ENCODE measurements around the gene FKBP4.

Gene FKBP4

DNA sequence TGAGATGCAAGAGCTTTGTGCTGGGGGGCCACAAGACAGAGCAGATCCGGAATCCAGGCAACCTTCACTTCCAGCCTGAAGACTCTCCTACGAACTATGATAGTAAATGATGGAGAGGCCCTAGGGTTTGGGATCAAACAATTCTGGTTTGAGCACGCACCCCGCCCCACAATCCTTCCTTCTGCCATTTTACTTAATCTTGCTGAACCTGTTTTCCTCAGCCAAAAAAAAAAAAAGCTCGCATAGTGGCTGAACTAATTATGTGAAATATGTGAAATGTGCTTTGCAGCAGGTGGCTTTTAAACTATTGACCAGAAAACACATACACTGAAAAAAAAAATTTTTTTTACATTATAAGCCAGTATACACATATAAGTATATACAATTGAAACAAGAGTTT lies 17.0 kb downstream of the FKBP4 start:
- in situ Hi-C loops (cut with HindIII; ENCODE audit: low sequenced_read_pairs): no loop called here

DNA sequence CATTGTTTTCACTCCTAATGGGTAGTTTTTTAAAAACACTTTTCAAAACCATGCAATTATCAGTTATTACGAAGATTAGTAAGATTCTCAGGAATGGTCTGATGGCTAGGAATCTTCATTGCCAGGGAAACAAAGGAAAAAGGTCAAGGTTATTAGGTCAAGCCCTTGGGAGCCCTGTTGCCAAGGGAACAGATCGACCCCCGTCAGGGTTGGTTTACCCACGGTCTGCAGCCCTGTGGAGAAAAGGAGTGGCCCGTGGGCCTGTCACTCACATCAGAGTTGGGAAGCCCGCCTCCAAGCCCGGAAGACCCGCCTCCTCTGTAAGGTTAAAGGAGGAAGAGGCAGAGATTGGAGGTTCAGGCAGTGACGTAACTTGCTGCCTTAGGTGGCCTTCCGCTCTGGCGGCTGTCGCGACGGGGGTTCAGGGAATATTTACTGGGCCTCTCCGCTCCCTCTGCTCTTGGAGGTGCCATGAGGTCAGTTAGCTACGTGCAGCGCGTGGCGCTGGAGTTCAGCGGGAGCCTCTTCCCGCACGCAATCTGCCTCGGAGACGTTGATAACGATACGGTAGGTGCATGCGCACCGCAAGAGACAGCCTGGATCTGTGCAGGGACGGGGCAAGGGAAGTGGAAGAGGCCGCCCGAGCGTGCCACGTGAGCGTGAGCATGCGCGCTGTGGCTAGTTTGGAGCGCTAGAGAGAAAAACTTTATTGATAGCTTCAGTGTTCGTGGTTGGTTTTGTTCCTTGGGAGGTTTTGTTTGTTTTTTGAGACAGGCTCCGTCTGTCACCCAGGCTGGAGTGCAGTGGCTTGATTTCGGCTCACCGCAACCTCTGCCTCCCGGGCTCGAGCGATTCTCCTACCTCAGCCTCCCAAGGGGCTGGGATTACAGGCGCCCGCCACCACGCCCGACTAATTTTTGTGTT lies 17.8 kb downstream of the FKBP4 start, which contains the start of gene ITFG2:
Gene ITFG2 (plus strand): TSS at position 379 of the 924 bp plus-strand sequence. CDS start 93 bp downstream, at position 472.
- in situ Hi-C loops (cut with HindIII; ENCODE audit: low sequenced_read_pairs): no loop called here

DNA sequence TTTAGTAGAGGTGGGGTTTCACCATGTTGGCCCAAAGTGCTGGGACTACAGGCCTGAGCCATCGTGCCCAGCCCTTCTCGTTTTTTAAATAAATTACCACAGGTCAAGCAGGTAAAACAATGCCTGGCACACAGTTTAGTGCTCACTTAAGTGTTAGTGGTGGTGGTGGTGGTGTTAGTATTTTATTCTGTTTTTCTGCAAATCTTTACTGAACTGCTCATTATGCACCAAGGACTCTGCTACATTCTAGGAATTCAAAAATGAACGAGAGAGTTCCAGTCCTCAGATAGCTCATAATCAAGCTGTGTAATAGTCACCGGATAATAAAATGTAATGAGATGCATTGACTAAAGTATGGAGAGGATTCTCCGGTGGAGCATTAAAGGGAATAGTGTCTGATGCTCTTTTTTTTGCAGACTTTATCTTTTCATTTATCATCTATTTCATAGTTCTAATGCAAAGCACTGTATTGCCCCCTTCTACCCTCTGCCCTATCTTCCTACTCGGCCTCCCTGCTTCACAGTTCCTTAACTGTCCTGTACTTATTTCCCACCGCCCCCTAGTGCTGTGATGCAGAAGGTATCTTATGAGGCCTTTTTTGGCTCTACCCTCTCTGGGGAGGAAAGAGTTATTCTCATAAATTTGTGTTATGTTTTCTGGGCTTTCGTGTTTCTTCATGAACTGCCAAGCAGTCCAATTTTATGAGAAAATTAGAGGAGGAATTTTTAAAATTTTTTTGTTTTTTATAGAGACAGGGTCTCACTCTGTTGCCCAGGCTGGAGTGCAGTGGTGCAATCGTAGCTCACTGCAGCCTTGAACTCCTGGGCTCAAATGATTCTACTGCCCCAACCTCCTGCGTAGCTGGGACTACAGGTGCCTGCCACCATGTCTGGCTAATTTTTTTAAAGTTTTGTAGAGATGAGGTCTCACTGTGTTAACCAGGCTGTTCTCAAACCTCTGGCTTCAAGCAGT lies 18.7 kb downstream of the FKBP4 start:
- in situ Hi-C loops (cut with HindIII; ENCODE audit: low sequenced_read_pairs): no loop called here

DNA sequence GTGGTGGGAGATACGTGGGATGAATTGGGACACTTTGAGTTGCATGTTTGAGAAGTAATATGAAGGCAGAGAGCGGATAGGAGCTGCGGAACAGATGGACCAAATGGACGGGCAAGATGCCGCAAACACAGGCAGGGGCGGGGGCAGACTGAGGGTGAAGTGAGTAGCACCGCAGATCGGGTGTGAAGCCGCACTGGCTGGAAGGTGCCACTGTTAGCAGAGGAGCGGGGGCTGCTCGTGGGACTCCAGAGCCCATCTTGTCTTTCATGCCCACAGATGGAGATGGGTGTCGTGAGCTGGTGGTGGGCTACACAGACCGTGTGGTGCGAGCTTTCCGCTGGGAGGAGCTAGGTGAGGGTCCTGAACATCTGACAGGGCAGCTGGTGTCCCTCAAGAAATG lies 25.0 kb downstream of the FKBP4 start:
- in situ Hi-C loops (cut with HindIII; ENCODE audit: low sequenced_read_pairs): no loop called here

DNA sequence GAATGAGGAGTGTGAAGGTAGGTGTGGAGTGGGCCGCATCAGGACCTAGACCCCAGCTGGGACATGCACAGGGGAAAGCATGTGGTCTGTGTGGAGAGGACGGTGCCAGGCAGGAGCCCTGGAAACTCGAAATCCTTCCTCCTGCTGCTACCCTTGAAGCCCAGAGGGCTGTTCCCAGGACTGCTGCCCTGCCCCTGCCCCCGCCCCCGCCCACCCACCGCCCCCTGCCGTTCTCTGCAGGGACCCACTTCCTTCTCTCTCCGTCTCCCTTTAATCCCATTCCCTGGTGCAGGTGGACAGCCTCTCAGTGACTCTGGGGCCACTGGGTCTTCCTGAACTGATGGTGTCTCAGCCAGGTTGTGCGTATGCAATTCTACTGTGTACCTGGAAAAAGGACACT lies 25.7 kb downstream of the FKBP4 start:
- in situ Hi-C loops (cut with HindIII; ENCODE audit: low sequenced_read_pairs): no loop called here

DNA sequence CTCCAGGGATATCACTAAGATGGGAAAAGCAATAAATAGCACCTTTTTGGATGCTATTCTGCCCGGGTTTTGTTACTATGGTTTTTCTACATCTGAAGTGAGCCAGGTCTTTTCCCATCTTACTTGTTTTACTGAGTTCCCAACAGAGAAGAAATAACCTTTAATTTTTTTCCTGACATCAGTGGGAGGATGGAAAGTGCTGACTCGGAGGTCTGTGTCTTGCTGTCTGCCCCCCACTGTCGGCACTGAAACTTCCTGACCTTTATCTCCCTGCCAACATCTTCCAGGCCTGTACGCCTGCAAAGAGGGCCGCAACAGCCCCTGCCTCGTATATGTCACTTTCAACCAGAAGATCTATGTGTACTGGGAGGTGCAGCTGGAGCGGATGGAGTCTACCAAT lies 28.7 kb downstream of the FKBP4 start:
- in situ Hi-C loops (cut with HindIII; ENCODE audit: low sequenced_read_pairs): no loop called here

DNA sequence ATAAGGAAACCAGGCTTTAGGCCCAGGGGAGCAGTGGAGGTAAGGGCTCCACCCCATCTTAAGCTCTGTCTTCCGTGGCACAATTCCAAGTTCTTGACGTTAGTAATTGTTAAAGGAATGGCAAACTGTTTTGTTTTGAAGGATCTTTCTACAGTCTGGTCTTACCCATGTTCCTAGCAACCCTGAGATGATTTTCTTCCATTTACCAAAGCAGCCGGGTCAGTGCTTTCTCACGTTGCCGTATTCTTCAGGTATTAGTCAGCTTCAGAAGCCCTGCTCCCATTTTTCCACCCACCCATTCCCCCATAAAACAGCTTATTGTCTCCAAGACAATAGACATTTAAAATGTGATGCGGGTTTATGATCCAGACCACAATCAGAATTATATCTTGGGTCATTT lies 29.8 kb downstream of the FKBP4 start:
- in situ Hi-C loops (cut with HindIII; ENCODE audit: low sequenced_read_pairs): no loop called here

DNA sequence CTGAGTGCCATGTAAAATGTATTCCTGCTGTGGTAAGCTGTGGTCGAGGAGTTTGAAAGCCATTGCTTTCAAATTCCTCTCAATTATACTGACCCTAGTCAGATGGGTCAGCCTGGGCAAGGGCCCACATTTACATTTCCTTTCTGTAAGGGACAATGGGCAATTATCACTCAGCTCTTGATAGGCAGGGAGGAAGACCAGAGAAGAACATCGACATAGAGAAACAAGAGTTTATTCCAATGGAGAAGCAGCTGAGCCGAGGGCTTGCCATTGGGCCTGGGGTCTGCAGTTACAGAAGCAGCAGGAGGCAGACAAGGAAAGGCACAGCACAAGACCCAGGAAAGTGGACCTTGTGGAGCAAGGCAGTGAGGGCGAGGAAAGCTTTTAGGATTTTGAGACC lies 30.4 kb downstream of the FKBP4 start:
- in situ Hi-C loops (cut with HindIII; ENCODE audit: low sequenced_read_pairs): no loop called here

DNA sequence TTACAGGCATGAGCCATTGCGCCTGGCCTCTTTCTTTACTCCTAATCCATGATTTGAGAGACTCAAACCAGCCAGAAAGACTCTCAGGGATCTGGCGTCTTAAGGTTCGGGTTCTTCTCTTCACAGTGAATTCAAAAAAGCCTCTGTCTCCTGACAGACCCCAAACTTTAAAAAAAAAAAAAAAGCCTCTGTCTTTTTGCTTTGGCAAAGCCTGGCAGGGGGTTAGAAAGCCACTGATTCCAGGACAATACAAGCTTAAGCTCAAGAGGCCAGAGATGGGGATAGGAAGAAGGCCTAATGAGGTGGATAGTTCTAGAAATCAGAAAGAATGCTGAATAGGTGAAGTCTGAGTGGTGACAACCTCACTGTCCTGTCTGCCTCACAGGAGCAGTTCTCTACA lies 31.3 kb downstream of the FKBP4 start:
- in situ Hi-C loops (cut with HindIII; ENCODE audit: low sequenced_read_pairs): no loop called here

DNA sequence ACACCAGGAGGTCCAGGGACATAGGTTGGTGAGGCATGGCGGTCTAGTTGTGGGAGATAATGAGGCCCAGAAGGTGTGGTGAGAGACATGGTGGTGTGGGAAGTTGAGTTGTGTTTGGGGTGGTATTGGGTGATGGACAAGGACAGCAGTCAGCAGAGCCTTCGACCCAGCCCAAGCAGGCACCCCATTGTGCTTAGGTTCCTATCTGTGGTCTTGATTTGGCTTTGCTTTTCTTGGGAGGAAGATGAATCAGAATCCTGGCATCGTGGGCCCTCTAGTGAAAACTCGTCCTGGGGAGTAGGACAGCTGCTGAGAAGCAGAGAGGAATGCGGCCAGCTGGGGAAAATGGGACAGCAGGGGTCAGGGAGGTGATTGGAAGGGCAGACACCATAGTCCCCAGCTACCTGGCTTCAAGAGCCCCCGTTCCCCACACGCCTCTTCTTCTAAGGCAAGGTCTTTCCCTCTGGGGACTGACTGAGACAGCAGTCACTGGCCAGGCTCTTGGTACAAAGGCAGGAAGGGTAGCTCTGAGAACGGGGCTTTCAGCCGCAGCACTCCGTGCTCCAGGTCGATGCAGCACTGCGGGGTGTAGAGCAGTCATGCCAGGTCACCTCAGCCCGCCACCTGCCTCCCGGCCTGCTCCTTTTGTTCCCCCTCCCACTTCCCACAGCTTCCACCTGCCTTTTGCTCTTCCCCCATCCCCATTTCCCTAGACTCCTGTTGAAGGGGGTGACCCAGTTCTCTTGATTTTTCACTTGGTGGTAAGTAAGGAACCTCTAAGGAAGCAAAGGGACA lies 32.1 kb downstream of the FKBP4 start:
- in situ Hi-C loops (cut with HindIII; ENCODE audit: low sequenced_read_pairs): no loop called here

DNA sequence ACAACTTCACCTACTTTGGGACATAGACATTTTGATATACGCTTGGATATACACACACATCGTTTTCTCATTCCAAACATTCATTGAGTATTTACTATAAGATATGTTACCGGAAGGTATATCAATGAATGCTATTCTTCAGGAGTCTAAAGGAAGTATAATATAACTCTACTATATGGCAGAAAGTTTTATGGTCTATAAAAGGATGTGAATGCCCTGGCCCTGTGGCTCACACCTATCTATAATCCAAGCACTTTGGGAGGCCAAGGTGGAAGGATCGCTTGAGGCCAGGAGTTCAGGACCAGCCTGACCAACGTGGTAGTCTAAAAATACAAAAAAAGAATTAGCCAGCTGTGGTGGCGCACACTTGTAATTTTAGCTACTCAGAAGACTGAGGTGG lies 34.5 kb downstream of the FKBP4 start:
- in situ Hi-C loops (cut with HindIII; ENCODE audit: low sequenced_read_pairs): no loop called here

DNA sequence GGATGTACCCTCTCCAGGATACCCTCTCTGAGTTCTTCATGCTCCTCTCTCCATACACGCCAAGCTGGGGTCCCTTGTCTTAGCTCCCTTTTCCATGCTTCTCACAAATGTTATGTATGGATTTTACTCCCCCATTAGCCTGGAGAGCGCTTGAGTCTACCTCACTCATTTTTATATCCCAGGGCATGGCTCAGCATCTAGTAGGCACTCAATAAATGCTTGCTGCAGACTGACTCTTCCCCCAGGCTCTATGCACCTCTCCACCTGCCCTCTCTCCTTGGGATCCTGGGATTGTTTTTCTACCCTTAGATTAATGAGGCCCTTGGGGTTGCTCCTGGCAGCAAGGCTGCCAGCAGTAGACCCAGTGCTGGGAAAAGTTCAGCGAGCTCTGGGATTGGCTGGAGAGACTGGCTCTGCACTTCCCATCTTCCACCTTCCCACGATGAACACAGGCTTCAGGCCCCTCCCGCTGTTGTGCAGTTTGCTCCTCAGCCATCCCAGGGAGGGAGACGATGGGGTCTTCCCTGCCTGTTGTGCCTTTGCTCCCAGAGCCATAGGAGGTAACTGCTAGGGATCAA lies 37.9 kb downstream of the FKBP4 start:
- in situ Hi-C loops (cut with HindIII; ENCODE audit: low sequenced_read_pairs): no loop called here

DNA sequence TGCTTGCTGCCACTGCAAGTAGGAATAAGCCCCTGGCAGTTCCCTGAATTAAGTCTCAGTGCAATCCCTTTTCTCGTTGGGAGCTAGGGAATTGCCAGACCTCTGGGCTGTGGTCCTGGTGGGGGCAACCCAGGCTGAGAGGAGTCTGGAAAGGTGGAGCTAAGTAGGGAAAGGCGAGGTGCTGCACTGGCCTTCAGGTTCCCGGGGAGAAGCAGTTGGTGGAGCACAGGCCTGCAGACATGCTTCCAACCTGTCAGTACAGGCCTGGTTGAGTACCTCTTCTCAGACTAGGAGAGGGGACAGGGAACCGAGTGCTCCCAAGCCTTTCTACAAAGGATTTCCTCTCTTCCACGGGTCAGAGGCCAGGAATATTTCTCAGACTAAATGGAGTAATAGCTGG lies 38.6 kb downstream of the FKBP4 start:
- in situ Hi-C loops (cut with HindIII; ENCODE audit: low sequenced_read_pairs): no loop called here

DNA sequence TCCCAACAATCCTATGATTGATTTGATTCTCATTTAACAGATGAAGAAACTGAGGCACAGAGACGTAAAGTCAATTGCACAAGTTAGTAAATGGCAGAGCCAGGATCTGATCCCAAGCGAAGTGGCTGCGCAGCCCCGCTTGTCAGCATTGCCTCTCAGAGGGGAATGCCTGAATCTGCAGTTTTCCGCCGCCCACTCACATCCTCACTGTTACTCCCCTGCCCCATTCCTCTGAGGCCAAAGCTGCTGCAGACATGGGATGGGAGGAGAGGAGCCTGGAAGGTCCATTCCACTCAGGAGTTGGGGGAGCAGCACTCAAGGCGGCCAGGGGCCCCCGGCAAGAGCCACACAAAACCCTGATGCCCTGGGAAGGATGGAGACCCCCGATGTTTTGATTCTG lies 39.0 kb downstream of the FKBP4 start:
- in situ Hi-C loops (cut with HindIII; ENCODE audit: low sequenced_read_pairs): no loop called here

DNA sequence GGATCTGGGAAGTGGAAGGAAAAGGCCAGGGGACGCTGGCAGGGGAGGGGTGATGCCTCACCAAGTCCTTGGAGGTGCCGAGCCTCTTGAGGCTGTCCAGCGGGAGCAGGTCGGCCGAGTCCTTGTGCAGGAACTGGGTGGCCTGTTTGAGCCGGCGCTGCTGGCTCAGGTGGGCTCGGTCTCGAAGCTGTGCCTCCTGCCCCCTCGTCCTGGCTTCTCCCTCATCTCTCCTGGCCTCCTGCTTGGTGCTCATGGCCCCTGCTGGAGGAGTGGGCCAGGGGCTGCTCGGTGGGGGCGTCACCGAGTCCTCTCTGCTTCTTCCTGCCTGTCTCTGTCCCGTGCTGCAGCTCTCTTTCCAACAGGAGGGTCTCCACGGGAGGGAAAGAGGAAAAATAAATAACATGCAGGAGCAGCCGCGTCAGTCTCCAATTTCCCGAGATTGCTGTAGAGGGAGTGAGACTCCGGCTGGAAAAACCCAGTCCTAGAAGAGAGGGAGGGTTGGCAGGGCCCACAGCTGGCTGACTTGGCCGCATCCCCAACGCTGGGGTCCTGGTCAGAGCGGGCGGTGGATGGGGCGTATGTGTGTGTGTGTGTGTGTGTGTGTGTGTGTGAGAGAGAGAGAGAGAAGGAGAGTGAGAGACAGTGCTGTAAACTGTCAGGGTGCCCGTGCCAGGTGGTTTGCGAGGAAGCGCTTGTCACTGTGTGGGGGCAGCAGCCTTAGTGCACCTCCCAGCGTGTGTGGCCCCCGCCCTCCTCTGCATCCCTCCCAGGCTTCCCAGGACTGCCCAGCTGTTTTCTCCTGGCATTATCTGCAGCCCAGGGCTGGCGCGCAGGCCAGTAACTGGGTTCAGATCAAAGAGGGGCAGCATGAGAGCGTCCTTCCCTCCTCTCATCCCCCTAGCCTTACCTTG lies 40.1 kb downstream of the FKBP4 start, which contains the start of gene NRIP2:
Gene NRIP2 (minus strand): TSS at position 455 of the 911 bp plus-strand sequence. CDS start 52 bp downstream, at position 403.
- in situ Hi-C loops (cut with HindIII; ENCODE audit: low sequenced_read_pairs): no loop called here

DNA sequence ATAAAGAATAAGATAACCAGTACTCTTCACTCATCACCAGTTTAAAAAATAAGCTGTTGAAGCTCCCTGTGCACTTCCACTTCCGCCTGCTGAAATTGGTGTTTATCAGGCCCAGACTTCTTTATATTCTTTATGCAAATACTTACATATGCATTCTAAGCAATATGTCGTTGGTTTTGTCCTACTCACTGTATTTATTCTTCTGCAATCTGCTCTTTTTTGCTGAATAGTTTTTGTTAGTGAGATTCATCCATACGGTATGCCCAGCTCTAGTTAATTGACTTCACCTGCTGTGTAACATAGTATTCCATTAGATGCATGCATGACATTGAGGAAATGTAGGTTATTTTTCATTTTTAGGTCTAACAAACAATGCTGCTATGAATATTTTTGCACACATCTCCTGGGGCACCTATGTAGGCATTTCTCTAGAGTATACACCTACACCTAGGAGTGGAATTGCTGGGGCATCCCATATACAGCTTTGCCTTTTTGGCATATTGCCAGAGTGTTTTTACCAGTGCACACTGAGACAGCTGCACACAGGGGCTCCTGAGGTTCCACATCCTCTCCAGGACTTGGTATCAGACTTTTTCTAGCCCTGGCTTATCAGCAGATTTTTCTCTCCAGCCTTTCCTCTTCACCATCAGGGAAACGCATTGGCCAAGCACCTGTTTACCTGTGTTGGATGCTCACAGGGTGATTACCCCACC lies 41.1 kb downstream of the FKBP4 start:
- in situ Hi-C loops (cut with HindIII; ENCODE audit: low sequenced_read_pairs): no loop called here

DNA sequence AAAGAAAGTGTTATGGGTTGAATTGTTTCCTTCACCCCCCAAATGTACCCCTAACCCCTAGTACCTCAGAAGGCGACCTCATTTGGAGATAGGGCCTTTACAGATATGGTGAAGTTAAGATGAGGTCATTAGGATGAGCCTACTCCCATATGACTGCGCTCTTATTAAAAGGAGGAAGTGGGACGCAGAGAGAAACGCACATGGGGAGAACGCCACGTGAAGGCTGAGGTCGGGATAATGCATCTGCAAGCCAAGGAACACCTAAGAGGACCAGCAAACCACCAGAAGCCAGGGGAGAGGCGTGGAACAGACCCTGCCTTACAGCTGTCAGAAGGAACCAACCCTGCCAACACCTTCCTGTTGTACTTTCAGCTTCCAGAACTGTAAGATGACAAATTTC lies 41.8 kb downstream of the FKBP4 start:
- in situ Hi-C loops (cut with HindIII; ENCODE audit: low sequenced_read_pairs): no loop called here

DNA sequence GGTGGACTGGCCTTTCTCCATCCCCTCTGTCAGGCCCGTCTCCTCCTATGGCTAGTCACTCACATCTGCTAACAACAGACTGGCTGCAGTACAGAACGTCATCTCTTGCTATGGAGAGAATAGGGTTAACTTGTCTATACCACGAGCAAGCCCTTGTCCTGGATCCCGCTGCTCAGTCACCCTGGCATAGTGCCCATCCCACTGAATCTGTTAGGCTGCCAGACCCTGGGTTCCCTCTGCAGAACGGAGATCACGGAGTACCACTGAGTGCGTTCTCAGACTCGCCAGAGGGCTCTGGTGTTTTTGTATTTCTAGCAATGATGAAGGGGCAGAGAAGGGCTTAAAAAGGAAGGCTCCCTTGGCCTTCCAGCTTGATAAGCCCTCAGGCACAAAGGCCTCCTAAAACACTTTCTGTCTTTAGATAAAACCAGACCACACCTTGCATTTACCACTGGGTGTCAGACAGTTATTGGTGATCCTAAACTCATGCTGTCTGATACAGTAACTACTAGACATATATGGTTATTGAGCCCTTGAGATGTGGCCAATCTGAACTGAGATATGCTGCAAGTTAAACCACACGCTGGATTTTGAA lies 46.4 kb downstream of the FKBP4 start:
- in situ Hi-C loops (cut with HindIII; ENCODE audit: low sequenced_read_pairs): no loop called here

All from endothelial cell of hepatic sinusoid (primary cell).